HG03060 (cell line): ENCODE measurements around the gene ARPP21.
A peak's percentile ranks its signal among the peaks of the same experiment; 100 is the strongest.
"Not testable (repeated sequence)": the region's sequence is repeated elsewhere in the genome, so short reads cannot be mapped to it uniquely, and the experiment has no call there.

ENCODE experiments used
- ATAC-seq: cut with Tn5 transposase; IDR thresholded peaks from one replicate; pipeline ENCODE4 v1.9.1; 2021; ENCODE audit warnings: low read depth, moderate number of reproducible peaks; ENCODE audit not compliant: unreplicated experiment

The ARPP21 gene

DNA sequence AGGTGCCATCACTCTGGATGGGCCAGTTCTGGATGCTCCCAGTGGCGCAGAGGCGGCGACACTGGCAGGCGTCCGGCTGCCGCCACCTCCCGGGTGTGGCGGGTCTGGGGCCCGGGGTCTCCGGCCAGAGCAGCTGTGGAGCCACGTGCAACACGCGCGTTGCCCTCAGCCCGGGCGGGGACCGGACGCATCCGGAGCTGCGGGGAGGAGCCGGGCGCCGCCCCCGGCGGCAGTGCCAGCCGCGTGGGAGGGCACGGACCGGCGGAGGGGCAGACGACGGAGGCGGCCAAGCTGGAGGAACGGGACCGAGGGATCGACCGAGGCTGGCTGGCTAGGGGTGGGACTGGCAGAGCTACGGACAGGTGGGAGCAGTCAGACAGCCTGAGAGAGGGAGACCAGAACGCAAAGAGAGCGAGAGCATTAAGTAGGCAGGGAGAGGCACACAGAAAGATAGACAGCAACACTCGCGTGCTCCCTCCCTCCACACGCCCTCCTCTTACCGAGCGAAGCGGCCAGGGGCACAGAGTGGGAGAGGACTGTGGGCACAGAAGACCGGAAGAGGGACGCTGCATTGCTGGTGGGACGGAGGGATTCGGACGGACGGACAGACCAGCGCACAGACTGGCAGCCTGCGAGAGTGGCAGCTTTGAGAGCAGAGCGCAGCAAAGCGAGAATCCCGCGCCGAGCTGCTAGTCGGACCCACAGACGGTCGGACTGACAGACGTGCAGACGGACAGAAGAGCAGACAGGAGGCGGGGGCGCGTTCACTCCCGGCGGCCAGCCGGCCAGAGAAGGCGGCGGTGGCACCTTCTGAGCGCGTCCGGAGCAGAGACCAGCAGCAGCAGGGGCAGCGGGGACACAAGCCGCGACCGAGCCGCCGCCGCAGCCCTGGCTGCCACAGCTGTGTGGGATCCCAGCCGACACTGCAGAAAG is at the start of gene ARPP21:
Gene ARPP21, plus strand, starts transcription at position 272 of the 933 bp plus-strand sequence. CDS start 42,227 bp downstream, outside the sequence.
- ATAC-seq: no peak

DNA sequence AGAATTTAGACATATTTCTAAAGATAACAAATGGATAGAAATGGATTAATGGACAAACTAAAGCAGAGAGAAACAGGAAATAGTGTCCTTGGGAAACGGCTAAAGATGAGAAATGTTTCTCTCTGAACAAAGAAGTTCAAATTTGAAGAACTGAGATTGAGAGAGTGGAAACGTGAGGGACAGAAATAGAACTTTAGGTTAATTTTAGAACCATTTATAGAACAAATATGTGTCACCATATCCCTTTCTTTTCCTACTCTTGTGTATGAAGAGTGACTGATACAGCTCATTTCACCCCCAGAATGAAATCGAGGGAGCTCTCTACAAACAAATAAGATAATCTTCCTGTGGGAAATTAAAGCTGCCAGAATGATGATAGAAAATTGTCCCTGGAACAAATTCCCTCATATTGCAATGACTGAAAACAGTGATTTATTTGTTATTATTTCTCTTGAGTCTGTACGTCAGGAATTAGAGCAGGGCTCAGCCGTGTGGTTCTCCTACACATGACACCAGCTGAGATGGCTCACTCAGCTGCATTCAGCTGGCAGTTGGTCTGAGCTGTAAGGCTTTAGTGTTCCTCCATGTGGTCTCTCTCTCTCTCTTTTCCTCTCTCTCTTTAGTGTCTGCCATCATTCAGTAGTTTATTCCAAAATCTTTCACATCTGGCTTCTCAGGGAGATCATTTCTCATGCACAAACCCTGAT is 46.6 kb upstream of the ARPP21 start:
- ATAC-seq: peak; percentile 47

DNA sequence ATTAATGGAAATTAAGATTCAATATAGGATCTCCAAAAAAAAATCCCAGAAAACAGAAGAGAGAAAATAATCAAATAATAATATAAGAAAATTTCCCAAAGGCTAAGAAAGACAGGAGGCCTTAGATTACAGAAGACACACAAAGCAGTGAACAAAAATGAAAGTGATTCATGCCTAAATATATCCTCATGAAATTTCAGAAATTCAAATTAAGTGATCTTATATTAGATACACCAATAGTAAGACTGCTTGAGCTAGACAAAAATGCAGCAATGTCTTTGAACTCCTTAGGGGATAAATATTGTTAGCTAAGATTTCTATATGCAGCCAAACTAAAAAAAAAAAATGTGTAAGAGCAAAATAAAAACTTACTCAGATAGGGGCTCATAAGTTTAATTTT is 44.6 kb upstream of the ARPP21 start:
- ATAC-seq: peak; percentile 61

DNA sequence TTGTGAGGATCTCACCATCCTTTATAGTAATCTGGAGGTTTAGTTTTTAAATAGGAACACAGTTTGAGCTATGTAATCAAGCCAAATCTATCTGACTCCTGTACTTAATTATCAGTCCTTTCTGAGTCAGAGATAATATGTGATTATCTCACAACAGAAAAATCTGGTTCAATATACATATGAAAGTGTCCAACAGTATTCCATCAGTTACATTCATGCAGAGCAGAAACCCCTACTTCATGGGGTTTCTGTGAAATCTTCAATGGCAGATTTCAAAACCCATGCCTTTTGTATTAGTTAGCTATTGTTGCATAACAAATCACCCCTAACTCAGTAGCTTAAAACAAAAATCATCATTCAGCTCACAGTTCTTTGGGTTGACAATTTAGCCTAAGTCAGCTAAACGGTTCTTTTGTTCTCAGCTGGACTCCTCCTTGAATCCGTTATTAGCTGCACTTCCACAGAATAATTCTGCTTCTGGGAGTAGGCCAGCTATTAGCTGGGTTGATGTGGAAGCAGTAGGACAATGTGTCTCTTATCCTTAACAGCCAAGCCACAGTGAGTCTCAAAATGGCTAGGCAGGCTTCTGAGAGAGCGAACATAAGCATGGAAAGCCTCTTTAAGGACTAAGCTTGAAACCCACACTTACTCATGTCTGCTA is 42.9 kb upstream of the ARPP21 start:
- no peak for ATAC-seq

DNA sequence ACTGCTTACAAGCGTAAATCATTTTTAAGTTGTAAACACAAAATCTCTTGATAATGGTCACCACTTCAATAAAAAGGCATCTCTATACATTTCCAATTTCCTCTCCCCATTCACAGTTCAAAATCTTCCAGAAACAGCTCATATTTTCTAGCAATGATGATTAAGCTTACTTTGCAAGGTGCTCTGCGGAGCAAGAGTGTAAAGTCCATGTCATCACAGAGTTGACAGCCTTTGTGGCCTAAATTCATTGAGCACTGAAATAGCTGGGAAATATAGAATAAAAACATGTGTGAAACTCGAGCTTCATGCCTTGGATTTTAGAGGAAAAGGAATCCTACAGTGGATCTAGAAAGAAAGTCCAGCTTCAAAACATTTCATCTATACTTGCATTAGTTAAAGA is 41.8 kb upstream of the ARPP21 start:
- ATAC-seq: no peak

DNA sequence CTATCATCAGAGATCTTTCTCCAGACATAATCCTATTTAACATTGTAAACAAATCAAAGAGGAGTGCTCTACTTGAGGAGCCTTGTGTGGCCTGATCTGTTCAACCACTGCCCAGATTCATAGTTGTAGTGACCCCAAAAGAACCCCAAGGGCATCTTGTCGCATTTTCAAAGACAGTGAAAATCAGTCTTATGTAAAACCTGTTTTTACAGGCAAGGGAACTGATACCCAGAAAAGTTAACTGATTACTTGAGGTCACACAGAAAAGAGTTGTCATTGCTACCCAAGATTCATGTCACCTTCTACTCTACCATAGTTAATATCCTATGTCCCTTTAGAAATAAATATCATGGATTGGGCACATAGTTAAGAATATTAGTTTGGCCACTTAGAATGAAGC is 40.5 kb upstream of the ARPP21 start:
- no peak for ATAC-seq

DNA sequence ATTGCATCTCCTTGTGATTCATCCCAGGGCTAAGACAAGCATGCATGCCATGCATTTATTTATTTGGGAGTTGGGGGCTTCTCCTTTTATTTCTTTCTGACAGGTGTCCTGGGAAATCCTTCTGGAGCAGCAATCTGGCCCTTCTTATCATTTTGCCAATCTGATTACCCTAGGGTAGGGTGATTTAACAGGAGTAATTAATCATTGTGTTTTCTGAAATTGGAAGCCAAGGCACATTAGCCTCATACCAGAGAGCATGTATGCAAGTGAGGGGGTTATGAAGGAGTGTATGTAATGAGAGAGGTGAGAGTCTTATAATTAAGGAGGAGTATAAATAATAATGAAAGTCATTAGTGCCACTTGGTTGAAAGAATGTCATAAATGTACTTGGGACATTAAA is 37.4 kb upstream of the ARPP21 start:
- ATAC-seq: no peak

DNA sequence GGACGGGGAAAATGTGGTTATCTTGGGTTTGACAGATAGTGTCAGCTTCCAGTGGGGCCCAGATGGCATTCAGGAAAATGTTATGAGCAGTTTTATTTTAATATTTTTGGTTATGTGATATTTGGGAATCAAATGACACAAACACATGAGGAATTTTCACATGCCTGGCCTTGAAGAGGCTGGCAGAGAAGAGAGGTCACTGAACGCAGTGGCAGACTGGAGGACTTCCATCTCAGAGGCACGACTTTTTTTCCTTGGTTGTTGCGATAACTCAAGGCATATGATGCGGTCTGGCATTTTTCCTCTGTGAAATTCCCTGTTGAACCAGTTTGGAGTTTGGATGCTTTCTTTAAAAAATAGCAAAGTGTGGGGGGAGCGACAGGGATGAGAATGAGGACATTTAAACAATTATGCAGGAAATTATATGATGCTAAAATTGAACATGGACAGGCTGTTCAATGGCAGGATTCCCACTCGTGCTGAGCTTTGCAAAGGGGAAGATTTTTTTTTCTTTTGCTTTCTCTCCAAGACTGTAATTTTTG is 36.9 kb upstream of the ARPP21 start:
- no peak for ATAC-seq

DNA sequence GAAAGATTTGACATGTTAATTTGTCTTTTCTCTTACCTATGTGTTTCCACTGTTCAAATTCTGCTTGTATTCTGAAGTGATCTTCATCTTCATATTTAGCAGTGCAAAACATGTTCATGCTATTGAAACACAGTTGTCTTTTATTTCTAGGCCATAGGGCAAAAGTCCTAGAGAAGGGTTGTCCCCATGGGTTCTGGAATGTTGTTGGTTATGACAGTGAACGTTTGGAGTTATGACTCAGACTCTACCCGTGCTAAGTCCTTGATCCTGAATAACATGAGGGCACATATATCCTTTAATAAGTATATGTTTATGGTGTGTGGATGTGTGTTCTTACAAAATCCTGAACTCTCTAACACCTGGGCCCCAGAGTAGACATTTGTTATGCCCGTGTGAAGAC is 23.0 kb upstream of the ARPP21 start:
- no peak for ATAC-seq

DNA sequence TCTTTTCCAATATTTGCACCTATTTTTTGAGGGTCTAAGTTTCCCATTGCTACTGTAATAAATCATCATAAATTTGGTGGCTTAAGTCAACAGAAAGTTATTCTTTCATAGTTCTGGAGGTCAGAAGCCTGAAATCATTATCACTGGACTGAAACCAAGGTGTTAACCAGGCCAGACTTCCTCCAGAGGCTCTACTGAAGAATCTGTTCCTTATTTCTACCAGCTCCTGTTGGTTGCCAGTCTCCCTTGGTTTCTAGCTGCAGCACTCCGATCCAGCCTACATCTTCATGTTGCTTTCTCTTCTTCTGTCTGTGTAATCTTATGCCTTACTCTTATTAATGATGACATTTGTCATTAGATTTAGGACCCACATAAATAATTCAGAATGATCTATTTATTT is 22.0 kb upstream of the ARPP21 start:
- ATAC-seq: peak; percentile 50

DNA sequence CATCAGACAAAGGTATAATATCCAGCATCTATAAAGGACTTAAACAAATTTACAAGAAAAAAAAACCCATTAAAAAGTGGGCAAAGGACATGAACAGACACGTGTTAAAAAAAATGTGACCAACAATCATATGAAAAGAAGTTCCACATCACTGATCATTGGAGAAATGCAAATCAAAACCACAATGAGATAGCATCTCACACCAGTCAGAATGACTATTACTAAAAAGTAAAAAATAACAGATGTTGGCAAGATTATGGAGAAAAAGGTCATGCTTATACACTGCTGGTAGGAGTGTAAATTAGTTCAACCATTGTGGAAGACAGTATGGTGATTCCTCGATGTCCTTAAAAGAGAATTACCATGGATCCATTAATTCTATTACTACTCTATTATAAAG is 19.1 kb upstream of the ARPP21 start:
- not testable (repeated sequence) for ATAC-seq

DNA sequence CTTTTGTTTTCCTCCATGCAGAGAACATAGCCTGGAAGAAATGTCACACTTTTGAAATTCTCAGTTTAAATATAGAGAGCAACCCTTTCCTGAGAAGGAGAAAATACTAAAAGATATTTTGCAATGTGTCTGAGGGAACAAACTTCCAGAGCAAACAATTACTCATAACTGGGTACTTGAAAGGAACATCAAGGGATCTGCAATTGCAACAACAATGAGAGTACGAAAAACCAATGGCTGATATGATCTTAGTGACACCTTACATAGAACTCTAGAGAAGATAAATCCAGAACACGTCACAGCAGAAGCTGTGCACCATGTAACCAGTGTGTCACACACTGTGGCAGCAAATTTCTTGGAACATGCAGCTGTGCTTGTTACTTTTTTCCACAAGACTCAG is 14.6 kb upstream of the ARPP21 start:
- no peak for ATAC-seq

DNA sequence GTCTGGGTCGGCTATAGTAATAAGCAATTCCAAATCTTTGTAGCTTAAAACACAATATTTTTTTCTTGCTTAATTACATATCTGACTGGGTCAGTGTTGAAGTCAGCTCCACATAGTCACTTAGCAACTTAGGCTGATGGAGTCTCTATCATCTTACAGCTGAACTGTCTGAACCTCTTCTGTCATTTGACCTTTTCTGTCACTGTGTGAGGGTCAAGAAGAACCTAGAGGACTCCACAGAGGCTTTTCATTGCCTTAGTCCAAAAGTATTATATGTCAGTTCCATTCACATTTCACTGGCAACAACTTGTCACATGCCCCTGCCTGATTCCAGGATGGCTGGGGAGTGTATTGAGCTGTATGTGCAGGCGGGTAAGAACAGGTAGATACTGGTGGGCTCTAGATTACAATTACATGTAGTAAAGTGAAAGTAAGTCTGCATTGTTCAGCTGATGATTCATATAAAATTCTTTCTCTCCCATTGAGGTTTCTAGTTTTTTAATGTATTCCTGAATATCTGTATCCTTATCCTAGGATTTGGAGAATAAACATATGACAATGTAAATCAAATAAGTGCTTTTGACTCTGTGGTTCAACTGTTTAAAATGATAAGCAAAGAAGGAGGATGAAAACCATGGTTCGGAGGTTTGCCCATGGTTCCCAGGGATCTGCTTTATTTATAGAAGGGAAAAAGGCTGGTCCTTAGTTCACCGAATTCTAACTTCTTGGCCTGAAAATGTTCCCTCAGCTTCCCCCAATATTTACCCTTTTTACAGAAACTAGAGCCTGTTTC is 5.8 kb upstream of the ARPP21 start:
- no peak for ATAC-seq

DNA sequence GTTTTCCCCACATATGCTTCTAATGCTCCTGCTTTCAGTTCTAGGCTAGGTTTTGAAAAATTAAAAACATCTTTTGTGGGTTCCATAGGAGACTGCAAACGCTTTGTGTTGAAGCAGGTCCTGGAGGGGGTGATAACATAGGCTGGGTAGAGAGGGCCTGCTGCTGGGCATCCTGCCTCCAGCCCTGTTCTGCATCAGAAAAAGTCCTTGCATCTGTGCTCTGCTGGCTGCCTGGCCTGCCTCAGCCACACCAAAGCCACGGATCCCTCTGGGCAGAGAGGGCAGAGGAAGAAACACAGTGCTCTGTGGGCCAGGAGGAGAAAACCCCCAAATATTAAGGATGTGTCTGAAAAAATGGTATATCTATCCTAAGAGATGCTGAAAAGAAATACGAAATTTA is 3.9 kb upstream of the ARPP21 start:
- no peak for ATAC-seq

DNA sequence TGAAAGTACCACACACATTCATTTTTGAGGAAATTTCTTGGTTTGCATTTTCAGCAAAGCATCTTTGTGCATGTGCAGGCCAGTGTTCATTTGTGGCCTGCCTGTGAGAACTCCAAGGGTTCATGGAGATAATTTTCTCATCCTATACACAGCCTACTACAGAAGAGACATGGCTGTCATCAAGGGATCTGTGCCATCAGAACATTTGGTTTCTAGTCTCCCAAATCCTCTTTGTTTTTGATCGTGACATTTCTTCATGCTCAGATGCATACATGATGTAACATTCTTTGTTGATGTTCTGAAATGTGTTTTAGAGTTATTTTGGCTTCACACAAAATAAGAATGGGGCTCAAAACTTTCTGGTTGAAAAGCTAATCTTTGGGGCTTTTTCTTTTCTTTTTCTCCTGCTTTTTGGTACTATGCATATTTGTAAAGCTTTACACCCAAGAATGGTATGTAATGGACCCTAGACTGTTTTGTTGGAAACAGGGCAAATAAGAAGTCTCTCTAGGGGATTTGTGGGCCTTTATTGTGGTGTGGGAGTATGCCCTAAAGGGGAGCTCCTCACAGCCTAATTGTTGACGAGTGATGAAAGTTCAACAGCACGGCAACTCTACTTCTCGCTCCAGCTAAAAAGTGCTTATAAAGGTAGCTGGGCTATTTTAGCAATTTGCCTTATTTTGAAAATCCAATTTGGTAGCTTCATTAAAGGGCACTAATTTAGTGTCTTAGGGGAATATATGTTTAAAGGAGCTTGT is 3.2 kb upstream of the ARPP21 start:
- no peak for ATAC-seq

DNA sequence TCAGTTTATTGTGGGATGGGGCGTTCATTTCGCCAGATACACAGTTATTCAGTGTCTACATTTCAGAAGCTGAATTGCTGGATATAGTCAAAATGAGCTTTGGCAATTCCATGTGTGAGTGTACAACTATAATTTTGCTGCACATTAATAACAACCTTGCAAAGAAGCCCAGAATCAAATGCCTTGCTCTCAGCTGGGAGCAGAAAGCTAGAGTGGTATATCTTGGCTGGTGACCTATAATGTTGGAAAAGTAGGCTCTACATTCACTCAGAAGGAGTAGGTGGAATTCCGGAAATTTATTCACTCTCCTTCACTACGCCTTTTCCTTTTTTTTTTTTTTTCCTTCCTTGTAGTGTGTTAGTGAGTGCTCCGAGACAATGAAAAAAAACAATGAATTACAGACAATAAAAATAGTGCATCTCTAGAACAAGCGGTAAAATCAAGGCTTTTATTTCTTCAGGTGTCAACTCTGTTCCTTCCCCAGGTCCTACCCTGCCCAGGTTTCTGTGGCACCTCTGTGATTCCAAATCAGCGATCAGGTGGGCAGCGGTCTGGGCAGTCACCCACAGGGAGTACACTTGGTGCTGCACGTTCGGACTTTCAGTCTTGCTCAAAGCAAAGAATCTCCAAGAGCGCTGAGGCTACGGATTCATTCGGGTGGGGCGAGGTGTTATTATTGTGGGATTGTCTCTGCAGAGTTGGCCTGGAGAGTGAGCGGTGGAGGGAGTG is 910 bp upstream of the ARPP21 start:
- ATAC-seq: no peak

DNA sequence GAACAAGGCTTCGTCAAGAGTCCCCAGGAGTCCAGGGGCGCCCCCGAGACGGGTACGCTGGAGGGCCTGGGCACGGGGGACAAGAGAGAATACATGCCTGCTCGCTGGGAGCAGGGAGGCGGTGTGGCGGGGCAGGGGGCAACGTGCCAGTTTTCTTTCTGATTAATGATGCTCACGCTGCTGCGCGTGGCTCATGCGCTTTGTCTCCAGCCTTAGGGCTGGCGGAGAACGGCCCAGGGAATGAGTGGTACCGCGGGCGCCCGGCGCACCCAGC is 408 bp upstream of the ARPP21 start:
- ATAC-seq: no peak

DNA sequence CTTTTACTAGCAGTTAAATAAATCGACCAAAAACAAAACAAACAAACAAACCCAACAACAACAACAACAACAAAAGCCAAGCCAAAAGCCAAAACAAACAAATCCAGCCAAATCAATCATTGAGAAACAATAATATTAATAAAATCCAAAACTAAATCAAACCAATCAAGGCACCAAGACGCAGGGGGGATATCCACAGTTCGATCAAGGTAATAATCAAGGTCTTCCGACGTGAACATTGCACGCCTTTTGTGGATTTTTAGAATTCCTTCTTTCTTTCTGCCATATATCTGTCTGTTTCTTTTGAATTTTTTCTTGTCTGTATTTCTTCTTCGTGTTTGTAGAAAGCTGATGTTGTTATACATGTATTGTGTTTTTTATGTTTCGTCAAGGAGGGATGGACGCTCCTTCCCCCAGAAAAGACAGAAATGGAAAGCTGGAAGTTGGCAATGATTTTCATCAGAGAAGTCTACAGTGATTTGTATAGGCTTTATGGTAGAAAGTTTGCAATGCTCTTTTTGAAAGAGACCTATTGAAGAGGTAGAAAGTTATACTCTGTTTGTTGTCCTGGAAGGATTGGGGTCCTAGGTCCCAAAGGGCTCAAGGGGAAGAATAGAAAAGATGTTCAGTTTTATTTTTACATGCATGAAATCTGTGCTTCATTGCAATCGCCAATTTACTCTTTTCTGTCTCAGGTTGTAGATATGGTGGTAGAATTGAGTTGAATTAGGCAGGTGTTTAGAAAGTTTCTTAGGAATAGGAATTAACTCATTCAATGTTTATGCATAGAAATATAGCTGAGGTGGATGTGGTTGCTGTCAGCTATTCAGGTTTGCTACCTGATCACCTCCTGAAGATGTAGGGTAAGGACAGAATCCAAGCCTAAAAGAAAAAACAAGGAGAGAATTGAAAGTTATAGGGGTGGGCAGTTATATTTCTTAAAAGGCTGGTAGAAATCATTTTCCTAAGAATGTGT is 1.2 kb downstream of the ARPP21 start:
- ATAC-seq: no peak
